IPS DF 19.7 (cell line): ENCODE data around the gene PVALEF.

Source experiments
- DNase-seq: peaks from one replicate; pipeline ENCODE4 v3.0.0-alpha.2; 2013; ENCODE audit warnings: low read depth, low spot score

Gene PVALEF

DNA sequence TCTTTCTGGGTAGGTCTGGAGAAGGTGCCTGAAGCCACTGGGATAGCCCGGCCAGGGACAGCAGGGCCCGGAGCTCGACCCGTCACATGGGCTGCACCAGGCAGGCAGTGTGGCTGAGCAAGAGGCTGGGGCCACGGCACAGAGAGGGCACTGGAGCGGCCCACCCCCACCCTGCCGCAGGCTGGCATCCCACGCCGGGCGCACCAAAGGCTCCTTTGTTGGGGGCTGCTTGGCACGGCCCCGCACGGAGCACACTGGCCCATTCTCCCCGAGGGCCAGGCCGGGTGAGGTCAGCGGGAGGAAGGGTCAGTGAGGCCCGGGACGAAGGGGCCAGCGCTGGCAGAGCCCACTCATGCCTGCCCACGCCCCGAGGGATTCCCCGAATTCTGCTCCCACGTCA lies 36.5 kb upstream of the PVALEF start:
- no peak for DNase-seq

DNA sequence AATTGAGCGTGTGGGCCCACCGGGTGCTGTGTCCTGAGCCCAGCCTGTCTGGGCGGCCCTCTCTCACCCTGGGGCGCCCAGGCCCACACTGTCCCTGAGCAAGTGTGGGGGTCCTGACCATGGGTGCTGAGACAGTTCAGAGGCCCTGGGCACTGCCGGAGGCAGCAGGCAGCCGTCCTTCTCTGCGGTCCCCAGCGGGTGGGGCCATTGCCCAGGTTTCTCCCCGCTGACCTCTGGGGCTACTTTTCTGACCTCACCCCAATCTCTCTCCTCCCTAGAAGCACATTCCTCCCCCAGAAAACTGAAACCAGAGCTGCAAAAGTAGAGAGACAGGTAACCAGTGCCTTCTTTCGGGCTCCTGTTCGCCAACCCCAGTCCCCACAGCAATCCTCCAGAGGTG lies 36.0 kb upstream of the PVALEF start:
- DNase-seq, result no peak

DNA sequence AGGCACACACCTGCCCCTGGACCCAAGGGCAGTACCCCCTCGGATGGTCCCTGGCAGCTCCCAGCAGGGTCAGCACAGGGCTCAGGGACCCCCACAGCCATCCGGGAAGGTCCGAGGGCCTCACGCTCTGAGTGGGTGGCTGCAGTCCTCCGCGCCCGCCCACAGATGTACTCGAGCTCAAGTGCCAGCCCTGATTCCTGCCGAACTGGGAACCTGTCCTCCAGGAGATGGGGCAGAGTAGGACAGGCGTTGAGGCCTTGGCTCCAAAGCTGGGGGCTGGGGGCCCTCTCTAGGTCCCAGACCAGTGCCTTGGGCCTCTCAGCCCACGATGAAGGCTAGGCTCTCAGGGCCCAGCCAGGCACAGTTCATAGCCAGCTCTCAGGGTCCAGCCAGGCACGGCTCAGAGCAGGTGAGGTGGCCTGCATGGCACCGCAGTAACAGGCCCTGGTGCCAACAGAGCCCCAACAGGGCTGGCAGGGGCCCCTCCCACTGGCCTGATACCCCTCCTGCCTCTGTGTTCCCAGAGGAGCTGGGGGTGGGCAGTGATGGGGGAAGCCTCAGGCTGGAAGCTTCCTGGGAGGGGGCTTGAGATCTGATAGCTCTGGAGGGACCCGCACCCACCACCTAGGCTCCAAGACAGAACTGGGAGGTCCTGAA lies 35.5 kb upstream of the PVALEF start:
- DNase-seq, result no peak

DNA sequence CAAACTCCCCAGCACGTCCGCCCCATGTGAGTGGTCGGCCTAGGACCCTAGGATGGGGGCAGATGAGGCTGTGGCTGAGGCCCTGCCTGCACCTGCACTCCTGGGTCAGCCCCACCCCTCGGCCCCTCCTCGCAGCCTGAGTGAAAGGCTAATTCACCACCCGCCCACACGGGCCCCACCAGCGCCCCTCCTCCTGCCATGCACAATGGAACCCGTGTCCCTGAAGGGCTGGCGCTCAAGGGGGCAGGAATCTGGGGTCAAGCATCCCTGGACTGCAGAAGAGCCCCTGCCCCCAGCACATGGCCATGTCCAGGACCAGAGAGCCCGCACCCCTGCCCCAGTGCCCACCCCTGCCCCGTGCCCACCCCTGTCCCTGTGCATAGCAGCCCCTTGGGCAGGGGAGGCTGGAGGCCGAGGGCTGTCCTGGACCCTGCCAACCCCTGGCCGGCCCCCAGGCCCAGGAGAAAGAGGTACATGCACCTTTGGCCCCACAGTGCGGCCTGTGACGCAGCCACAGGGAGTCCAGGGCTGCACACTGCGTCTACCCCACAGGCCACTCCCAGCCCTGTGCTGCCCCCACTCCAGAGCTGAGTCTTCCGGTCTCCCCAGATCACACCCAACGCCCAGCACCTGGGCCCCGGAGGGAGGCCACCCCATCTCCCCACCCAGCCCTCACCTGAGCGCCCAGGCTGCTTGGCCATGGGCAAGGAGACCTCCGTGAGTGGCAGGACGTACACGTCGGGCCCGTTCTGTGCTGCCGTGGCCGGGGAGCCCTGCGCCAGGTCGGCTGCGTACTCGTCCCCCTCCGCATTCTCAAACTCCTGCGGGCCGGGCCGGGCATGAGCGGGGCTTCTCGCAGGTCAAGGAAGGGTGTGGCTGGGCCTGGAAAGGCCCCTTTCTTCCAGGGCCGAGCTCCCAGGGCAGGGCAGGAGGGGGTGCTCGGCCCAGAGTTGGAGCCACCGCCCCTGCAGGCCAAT lies 34.6 kb upstream of the PVALEF start:
- DNase-seq, result no peak

DNA sequence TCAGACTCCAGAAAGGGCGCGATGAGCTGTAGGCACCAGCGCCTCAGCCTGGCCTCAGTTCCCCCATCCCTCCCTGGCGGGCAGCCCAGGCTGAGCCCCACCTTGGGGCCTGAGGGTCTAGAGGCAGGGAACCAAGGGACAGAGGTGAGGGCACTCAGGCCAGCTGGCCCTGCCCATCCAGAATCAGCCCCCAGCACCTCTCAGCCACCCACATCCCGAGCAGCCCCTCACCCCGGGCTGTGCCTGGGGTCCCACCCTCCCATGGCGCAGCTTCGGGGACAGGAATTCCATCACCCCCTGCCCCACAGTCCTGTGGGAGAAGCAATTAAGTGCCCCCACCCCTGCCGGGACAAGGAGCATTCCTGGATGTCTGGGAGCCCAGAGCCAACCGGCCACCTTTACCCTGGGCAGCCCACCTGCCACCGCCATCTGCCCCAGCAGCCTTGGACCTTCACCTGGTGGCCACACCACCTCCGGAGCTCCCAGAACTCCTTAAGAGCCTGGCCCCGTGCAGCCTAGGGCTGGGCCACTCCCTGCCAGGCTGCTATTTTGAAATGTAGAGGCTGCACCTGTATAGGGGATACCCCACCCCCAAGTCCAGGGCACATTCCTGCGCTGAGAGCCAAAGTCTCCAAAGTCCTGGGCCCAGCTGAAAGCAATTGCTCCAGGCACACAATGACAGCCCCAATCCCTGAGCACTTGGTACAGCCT lies 33.7 kb upstream of the PVALEF start:
- DNase-seq, result no peak

DNA sequence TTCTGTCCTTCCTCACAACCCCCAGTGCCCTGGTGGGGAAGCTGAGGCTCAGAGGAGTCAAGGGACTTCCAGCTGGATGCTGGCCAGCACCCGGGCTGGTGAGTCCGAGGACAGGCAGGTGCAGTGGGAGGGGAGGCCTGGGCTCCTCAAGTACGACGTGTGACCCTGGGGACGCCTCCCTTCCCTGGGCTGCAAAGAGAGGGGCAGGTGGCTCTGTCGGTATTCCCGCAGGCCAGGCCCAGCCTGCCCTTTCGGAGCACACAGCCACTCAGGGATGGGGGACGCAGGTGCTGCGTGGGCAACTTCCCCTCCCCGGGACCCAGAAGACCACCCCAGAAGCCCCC lies 33.1 kb upstream of the PVALEF start:
- no peak for DNase-seq

DNA sequence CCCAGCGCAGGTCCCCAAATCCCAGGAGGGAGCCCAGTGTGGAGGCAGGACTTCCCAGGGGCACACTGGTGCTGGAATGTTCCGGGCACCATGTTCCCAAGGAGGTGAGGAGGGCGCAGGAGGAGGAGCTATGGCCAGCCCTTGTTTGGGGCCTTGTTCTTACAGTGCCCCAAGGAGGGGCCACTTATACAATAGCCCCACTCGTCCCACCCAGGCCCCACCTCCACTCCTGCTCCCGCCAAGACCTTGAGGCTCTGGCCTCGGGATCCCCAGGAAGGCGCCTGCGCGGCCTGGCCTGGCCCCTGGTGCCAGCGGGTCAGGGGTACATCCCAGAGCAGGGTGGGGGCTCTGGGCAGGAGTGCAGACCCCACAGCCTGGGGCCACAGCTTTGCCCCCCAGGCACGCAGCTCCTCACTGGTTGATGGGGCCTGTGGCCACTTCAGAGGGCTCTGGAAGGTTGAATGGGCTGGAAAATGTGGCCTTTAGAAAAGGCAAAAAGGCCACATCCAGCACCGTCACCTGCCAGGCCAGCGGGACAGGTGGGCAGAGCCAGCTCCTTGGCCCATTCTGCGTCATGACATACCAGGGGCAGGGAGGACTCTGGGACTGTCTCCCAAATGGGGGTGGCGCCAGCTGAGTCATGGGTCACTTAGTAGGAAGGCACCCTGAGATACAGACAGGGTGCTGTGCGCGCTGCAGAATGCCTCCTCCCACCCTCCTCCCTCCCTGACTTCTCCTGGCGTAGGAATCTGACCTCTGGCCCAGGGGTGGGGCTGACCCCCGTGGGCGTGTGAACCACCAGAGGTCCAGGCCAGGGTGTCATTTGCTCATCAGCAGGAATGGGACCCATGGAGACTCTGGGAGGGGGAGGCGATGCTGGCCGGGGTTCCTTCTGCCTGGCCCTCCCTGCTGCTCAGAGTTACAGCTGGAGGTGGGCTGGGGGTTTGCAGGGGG lies 32.3 kb upstream of the PVALEF start:
- no peak for DNase-seq

DNA sequence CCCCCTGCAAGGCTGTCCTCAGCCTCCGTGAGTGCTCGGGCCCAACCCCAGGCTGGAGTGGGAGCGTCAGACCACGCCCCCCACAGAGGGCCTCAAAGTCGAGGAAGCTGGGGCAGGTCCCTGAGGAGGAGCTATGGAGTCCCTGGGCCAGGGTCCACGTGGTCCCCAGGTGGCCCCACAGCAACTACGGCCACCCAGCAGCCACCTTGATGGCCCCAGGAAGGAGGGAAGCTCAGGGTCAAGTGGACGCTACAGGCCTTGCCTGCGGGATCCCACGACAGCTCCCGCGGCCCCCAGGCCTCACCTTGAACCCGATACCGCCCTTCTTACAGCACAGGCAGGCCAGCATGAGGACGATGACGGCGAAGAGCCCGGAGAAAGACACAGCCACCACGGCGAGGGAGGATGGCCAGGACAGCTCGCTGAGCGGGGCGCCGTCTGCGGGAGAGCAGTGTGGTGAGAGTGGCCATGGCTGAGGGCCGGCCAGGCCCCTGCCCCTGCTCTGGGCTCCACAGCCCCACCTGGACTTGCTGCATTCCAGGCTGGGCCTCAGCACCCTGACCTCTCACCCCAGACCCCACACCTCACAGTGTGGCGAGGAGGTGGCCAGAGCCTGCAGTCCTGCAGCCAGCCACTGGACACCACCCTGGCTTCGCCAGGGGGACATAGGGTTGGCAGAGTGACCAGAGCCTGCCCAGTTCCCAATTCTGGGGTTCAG lies 31.1 kb upstream of the PVALEF start:
- no peak for DNase-seq

DNA sequence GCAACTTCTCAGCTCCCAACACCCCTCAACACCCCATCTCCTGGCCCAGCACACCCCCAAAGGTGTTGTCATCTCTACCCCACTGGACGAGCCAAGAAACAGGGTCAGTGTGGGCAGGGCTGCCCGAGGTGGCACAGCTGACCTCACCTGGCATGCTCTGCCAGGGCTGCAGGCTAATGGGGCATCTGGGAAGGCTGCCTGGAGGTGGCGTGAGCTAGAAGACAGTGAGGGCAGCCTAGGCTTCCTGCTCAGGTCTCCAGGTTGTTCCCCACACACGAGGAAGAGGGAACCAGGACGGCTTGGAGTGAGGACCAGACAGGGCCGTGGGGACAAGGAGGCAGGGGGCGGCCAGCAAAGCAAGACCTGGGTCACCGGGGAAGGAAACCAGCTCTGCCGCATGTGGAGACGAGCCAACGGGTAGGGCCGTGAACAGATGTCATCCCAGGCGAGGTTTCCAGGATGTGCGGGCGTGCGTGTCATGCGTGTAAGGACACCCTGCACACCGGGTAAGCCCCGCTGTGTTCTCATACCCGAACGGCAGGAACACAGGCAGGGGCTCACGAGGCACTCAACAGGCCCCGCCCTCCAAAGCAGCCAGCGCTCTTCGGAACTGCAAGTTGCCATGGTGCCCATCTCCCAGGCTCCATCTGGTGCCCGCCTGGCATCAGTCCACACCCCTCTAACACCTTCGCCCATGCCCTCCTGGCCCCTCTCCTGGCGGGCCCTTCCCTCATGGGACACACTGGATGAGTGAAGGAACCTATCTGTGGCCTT lies 29.6 kb upstream of the PVALEF start:
- DNase-seq, result no peak

DNA sequence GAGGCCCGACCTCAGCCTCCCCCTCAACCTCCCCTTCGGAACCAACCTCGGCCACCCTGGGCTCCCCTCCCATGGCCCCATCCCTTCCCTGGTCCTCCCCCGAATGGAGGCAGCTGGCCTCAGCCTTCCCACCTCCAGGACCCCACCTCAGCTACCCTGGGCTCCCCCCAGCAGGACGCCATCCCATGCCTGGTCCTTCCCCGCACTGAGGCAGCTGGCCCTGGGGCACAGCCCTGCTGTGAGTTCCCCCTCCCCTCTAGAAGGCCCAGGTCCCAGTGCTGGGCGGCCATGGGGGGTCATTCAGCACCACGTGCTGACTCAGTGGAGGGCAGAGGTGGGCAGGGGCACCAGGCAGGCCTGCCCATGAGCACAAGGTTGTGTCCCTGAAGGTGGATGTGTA lies 28.9 kb upstream of the PVALEF start:
- no peak for DNase-seq

DNA sequence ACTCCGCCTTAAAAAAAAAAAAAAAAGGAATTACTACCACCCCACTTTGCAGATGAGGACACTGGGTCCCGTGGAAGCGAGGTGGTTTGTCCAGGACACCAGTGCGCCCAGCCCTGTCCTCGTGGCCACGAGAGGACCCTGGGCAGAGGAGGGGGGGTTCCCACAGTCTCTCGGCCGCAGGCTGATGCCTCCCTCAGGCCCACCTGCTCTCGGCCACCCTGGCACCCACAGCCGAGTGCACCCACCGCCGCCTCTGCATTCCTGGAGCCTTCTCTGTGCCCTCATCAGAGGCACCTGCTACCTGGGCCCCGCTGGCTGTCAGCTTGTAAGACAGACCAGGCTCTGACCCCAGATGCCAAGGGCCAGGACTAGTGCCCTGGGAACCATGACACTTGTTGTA lies 28.1 kb upstream of the PVALEF start:
- DNase-seq, result no peak

DNA sequence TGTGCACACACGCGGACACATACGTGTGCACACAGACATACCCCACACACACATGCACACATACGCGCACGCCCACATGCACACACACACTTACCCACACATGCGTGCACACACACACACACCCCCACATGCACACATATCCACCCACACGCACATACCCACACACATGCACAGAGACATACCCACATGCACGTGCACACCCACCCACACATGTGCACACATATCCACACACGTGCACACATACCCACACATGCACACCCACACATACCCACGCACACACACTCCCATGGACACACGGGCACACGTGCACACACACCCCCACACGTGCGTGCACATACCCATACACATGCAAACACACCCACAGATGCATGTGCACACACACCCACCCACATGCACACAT lies 27.2 kb upstream of the PVALEF start:
- DNase-seq, result no peak

DNA sequence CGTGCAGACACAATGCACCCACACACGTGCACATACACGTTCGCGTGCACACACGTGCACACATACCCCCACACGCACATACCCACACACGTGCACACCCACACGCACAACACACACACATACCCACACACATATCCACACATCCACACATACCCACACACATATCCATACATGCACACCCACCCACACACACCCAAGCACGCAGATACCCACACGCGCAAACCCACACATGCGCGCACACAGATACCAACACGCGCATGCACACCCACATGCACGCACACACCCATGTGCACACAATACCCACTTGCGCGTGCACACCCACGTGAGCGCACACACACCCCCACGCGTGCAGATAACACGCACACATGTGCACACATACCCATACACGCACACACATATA lies 26.8 kb upstream of the PVALEF start:
- no peak for DNase-seq

DNA sequence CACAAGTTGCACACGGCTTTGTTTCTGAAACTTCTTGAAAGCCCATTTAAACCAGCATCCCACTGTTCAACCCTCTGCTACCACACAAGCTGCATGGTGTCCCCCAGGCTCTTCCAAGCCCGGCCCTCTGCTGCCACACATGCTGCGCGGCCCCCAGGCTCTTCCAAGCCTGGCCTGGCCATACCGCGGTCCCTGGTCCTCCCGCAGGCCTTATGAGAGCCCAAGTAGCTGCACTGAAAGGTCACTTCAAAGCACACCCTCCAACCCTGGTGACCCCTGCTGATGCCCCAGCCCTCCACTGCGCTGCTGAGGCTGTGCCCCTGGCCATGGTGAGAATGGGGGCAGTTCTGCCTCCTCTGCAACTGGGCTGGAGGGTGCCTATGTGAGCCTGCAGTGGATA lies 25.9 kb upstream of the PVALEF start:
- no peak for DNase-seq

DNA sequence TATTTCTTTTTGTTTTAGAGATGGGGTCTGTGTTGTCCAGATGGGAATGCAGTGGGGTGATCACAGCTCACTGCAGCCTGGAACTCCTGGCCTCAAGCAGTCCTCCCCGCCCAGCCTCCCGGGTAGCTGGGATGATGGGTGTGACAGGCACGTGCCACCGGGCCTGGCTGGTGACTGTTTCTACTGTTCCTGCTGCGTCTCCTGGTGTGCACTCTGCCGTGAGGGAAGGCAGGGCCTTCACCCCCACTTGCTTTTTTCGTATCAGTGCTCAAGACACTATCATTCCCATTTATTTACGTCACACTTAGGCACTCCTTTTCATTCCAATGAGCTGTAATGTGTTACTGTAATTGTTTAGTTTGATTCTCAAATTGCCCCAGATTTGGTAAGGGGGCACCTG lies 25.3 kb upstream of the PVALEF start:
- DNase-seq, result no peak

DNA sequence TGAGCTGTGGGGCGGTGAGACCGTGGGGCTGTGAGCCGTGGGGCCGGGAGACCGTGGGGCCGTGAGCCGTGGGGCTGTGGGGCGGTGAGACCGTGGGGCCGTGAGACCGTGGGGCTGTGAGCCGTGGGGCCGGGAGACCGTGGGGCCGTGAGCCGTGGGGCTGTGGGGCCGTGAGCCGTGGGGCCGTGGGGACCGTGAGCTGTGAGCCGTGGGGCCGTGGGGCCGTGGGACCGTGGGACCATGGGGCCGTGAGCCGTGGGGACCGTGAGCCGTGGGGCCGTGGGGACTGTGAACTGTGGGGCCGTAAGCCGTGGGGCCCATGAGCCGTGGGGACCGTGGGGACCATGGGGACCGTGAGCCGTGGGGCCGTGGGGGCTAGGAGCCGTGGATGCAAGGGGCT lies 24.6 kb upstream of the PVALEF start:
- no peak for DNase-seq

DNA sequence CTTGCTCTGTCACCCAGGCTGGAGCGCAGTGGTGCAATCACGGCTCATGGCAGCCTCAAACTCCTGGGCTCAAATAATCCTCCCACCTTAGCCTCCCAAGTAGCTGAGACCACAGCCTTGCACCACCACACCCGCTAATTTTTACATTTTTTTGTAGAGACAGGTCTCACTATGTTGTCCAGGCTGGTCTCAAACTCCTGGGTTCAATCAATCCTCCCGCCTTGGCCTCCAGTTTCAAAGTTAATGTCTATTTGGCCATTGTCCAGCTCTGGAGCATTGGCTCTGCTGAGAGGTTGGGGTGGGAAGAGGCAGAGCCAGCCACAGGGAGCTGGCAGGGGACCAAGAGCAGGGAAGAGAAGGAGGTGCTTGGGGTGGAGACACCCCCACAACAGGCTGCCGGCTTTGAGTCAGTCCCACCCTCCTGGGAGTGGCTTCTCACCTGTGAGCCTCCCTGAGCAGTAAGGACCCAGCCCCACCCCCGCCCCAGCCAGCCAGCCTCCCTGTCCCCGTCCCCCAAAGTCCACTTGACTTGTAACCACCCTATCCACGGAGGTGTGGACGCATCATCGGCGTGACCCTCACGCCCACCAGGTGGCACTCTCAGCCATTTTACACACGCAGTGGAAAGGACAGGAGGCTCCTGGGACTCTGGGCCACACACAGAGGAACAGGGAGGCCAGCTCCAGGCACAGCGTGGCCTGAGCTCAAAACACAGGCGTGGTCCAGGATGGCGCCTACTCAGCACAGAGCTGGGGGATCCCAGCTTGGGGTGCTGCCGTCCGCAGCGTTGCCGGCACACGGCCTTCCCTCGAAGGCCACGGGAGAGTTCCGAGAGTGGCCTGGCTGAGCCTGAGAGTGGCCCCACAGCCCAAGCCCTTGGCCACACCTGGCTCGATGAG lies 22.8 kb upstream of the PVALEF start:
- DNase-seq, result peak; percentile 56

DNA sequence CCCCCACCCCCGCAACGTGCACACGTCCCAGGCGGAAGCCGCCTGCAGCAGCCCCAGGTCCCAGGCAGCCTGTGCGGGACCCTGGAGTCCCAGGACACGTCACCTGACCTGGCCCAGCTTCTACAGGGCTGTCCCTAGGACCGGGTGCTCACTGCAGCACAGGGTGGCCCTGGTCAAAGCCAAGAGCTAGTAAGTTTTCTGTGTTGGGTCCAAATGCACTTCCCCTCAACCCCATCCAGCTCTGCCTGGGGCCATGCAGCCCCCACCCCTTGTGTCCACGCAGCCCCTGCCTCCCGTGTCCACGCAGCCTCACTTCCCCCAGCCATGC lies 22.1 kb upstream of the PVALEF start:
- no peak for DNase-seq
